ENCODE results near the gene C6orf58.

GRCh38 chr6:127634178-127634577 is 57.2 kb downstream of the C6orf58 start:
- TF ChIP-seq EZH2phosphoT487 (IDR thresholded peaks at IDR 0.05; ENCODE audit: borderline replicate concordance), result no peak
- TF ChIP-seq CTCF (conservative IDR thresholded peaks at IDR 0.05; ENCODE audit: low read length), result no peak

Data from Loucy (cell line).